Measurements from ENCODE around the gene TMEM82.

- TF ChIP-seq EZH2 (IDR thresholded peaks at IDR 0.05; ENCODE audit: borderline replicate concordance, low read depth, low read length, severe bottlenecking) (no peak), CTCF (IDR thresholded peaks at IDR 0.05; ENCODE audit: borderline replicate concordance, extremely low read depth, low read length, poor library complexity, severe bottlenecking) (no peak)
Measured at GRCh38 chr1:15764890-15765289, 22.6 kb downstream of the TMEM82 start.

Measured in DND-41 (cell line).